GM19463 (cell line): Measurements from ENCODE around the gene SYT3.

Experiments
- ATAC-seq: cut with Tn5 transposase; IDR thresholded peaks from one replicate; pipeline ENCODE4 v1.9.1; 2021; ENCODE audit warnings: mild to moderate bottlenecking, moderate library complexity; ENCODE audit not compliant: unreplicated experiment

The SYT3 gene

GRCh38 chr19:50639121-50640112 is at the start of gene SYT3:
SYT3 (minus strand) TSS chr19:50639881; CDS start chr19:50637411, 2,470 bp downstream.
- no peak for ATAC-seq

DNA sequence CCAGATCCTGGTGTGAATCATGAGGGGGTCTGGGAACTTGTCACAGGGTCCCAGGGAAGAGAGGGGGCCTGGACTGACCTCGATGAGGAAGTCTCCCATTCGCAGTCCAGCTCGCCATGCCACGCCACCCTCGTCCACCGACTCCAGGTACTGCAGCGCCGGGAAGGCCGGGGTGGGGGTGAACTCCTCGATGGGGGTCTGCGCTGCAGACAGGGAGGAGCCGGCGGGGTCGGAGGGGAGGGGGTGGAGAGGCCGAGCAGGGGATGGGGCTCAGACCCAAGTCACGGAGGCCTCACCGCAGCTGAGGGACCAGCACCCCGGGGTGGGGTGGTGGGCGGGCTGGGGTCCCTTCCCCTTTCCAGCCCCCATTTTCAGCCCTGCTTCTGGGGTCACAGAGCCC is 49.1 kb upstream of the SYT3 start:
- no peak for ATAC-seq

DNA sequence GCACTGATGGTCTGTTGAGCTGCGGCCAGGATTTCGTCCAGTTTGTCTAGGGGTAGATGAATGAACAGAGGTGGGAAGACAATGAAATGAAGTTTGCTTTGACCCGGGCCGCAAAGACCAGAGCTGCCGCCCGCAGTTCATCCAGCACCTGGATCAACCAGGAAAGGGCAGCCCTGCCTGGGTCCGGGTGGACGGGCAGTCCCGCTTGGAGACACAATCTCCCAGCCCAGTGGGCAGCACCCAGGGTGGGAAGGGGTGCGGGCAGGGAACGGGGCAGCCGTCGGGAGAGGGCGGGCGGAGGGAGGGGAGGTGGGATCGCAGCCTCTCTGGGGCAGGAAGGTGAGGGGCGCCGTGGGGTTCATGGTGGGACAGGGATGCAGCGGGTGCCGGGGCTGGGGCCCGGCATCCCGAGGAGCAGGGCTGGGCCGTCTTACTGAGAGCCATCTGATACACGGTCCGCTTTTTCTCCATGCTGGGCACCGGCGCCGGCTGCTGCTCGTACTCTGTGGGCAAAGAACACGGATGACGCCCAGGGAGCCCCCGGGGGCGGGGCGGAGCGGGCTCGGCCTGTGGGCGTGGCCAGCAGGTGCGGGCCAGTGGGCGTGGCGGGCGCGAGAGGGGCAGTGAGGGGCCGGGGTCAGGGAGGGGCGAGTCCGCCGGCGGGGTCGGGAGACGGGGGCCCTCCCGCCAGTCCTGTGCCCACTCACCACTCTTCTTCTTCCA is 46.8 kb upstream of the SYT3 start:
- ATAC-seq = no peak

DNA sequence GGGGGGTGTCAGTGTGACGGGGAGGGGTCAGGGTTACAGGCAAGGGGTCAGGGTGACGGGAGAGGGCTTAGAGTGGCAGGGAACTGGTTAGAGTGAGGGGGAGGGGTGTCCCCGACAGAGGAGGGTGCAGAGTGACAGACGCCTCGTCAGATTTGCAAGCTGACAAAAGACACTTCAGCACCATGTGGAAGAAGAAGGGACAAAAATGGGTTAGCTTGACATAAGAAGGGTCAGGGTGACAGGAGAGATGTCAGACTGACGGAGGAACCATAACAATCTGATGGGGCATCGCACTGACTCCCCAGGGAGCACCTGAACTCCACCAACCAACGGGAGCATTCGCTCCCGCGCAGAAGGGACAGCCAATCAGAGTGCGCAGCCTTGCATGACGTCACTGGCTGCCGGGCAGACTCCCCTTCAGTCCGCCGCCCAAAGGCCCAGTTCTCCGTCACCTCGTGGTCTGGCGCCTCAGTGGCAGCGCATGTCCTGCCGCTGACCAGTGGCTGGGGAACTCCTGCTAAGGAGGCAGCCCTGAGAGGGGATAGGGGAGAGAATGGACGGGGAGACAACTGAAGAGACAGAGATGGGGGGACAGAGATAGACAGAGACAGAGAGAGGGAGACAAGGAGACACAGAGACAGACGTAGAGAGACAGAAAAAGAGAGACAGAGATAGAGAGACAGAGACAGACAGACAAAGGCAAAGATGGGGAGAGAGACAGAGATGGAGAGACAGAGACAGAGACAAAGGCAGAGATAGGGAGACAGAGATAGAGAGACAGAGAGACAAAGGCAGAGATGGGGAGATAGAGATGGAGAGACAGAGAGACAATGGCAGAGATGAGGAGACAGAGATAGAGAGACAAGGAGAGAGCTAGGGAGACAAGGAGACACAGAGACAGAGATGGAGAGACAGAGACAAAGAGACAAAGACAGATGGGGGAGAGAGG is 39.8 kb upstream of the SYT3 start:
- peak; percentile 72 for ATAC-seq

DNA sequence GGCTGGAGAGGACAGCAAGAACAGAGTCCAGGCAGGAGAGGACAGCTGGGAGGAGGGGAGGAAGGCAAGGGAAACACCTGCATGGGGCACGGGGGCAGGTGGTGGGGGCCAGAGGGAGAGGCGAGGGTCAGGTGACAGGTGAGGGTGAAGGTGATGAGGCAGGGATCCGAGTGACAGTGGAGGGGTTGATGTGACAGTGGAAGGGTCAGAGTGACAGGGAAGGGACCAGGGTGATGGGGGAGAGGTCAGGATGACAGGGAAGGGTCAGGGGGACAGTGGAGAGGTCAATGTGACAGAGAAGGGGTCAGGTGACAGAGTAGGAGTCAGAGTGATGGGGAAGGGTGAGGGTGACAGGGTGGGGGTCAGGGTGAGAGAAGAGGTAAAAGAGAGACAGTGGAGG is 38.6 kb upstream of the SYT3 start:
- no peak for ATAC-seq

DNA sequence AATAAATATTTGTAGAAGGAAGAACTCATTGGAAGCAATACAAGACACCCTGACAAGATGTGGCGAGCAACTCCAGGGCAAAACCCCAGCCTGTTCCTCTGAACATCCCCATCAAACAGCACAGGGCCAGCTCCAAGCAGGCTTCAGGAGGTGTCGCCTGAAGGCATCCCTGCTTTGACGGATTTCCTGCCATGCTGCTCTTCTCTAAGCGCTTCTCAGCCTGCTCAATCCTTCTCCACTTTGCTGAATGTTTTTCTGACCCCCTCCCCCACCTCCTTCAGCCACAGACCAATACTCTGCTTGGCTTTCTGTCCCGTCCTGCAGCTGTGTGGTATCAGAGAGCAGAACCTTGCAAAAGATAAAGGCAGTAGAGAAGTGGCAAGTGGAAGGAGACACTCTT is 38.0 kb upstream of the SYT3 start:
- no peak for ATAC-seq

GRCh38 chr19:50676625-50677197 is 37.0 kb upstream of the SYT3 start:
- ATAC-seq = no peak

GRCh38 chr19:50673118-50673517 is 33.4 kb upstream of the SYT3 start:
- no peak for ATAC-seq

GRCh38 chr19:50670102-50670380 is 30.4 kb upstream of the SYT3 start:
- ATAC-seq = no peak

GRCh38 chr19:50669302-50670101 is 29.8 kb upstream of the SYT3 start:
- no peak for ATAC-seq

- no peak for ATAC-seq
Measured at GRCh38 chr19:50668879-50669278, 29.2 kb upstream of the SYT3 start.

DNA sequence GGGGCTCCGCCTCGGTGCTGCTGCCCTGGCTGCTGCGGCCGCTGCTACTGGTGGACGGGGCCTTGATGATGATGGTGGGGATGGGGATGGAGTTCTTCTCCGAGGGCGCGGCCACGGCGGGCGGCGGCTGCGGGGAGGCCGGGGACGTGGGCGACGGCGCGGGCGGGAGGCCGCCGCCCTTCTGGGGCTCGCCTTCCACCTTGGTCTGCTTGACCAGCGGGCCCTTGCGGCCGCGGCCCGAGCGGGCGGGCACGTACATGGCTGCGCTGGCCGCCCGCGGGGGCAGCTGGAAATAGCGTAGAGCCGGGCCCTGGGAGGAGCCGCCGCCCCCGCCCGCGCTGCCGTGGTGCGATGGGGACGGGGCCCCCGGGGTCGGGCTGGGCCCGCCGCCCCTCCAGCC is 28.7 kb upstream of the SYT3 start:
- ATAC-seq = no peak

- ATAC-seq = no peak
Measured at GRCh38 chr19:50667759-50668231, 28.1 kb upstream of the SYT3 start.

GRCh38 chr19:50667177-50667758 is 27.6 kb upstream of the SYT3 start:
- no peak for ATAC-seq

GRCh38 chr19:50666346-50667176 is 26.9 kb upstream of the SYT3 start:
- no peak for ATAC-seq

GRCh38 chr19:50664204-50664603 is 24.5 kb upstream of the SYT3 start:
- ATAC-seq = no peak

GRCh38 chr19:50663482-50663790 is 23.8 kb upstream of the SYT3 start:
- ATAC-seq = no peak

DNA sequence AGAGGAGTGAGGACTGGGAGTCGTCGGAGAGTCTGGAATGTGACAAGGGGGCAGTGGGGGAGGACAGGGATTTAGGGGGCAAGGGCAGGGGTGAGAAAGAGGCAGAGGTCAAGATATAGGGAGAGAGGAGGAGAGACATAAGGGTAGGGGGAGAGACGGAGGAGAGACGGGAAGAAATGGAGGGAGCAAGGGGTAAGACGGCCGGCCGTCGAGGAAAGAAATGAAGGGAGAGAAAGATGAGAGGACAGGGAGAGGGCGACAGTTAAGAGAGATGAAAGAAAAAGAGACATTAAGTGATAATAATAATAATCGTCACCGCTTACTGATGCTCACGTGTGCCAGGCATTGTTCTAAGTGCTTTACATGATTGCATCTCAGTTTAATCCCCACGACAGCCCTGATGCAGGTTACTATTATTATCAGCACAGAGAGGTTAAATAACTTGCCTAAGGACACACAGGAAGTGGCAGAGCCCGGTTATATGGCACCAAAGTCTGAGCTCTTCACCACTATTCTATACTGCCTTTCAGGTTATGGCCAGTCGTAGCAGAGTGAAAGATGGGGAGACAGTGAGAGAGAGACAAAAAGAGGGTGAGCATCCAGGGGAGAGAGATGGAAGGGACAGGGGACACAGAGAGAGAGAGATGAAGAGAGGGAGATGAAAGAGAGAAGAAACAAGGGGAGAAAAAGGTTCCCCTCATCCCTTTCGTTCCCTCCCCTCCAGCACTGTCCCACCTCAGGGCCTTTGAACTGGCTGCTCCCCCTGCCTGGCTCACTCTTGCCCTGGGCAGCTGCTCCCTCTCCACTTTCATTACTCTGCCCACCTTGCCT is 23.2 kb upstream of the SYT3 start:
- ATAC-seq = no peak
